HepG2 (cell line): ENCODE measurements around the gene FAM118B. TPM values are rescaled to one million over a fixed set of nuclear protein-coding genes. Genes with fewer than 3 reads are reported as not detected.

Experiments used
- ARNT2 ChIP-seq: sonication (generic); formaldehyde crosslinking; IDR thresholded peaks from 2 replicates; pipeline ENCODE4 v1.8.0; 2022; ENCODE audit warnings: mild to moderate bottlenecking, low read depth, missing genetic modification reagents, moderate library complexity
- ATF7-NPFF ChIP-seq: sonication (generic); formaldehyde crosslinking; IDR thresholded peaks from 2 replicates; pipeline ENCODE4 v1.8.1; 2023; ENCODE audit warnings: mild to moderate bottlenecking, low read depth, missing genetic modification reagents, moderate library complexity
- FLYWCH1 ChIP-seq: sonication (generic); formaldehyde crosslinking; IDR thresholded peaks from 2 replicates; pipeline ENCODE4 v1.8.1; 2023; ENCODE audit warnings: mild to moderate bottlenecking, missing genetic modification reagents
- HMGXB4 ChIP-seq, 2 experiments: sonication (generic) in 1 of 2; formaldehyde crosslinking in 1 of 2; IDR thresholded peaks; 2 replicates each; pipeline versions ENCODE4 v1.4.0 to v1.6.1; 2018 to 2020; ENCODE audit warnings: missing genetic modification reagents in 2 of 2, borderline replicate concordance in 1 of 2, low read depth in 1 of 2, mild to moderate bottlenecking in 1 of 2, missing biosample characterization in 1 of 2
- MAZ ChIP-seq, 2 experiments: sonication (generic) in 1 of 2; formaldehyde crosslinking in 1 of 2; IDR thresholded peaks; 2 replicates each; pipeline versions ENCODE4 v1.5.0 to v1.6.1; 2012 to 2020; ENCODE audit warnings: low read depth in 2 of 2, mild to moderate bottlenecking in 2 of 2, borderline replicate concordance in 1 of 2, improper control_type of control experiment in 1 of 2, low read length in 1 of 2, missing genetic modification reagents in 1 of 2, moderate library complexity in 1 of 2
- NONO ChIP-seq, 2 experiments: fragments of 450-650 bp in 1 of 2; sonication (generic) in 1 of 2; formaldehyde crosslinking in 1 of 2; IDR thresholded peaks in 1 of 2; conservative IDR thresholded peaks in 1 of 2; 2 replicates each; pipeline versions ENCODE4 v1.6.1 to v1.8.0; 2017 to 2022; ENCODE audit warnings: mild to moderate bottlenecking in 1 of 2, missing genetic modification reagents in 1 of 2, moderate library complexity in 1 of 2
- PHF8 ChIP-seq: sonication (generic); formaldehyde crosslinking; IDR thresholded peaks from 2 replicates; pipeline ENCODE4 v1.5.0; 2020; ENCODE audit warnings: missing genetic modification reagents
- ZNF296 ChIP-seq: sonication (generic); formaldehyde crosslinking; conservative IDR thresholded peaks from 2 replicates; pipeline ENCODE4 v1.5.0; 2020; ENCODE audit warnings: mild to moderate bottlenecking, missing genetic modification reagents
- ZNF513 ChIP-seq: sonication (generic); formaldehyde crosslinking; conservative IDR thresholded peaks from 2 replicates; pipeline ENCODE4 v1.5.0; 2020; ENCODE audit warnings: missing genetic modification reagents
- polyA plus RNA-seq, 8 experiments: library from polyadenylated mRNA; depleted of rRNA in 3 of 8; stranded (reverse) in 7 of 8; unstranded in 1 of 8; fragments of >200 nt; fragmentation: Illumina TruSeq in 4 of 8; extraction: Trizol in 4 of 8; gene quantifications; 2 replicates each; pipeline versions ENCODE4 v1.2.1 to v1.2.3, GENCODE V29; 2011 to 2016; ENCODE audit warnings: low read depth in 4 of 8, missing spikeins in 1 of 8, mixed read lengths in 1 of 8; ENCODE audit not compliant: insufficient read depth in 1 of 8
- total RNA-seq, 5 experiments: library from RNA; depleted of rRNA; stranded (reverse); fragments of >200 nt; fragmentation: Illumina TruSeq; extraction: Trizol; gene quantifications; 2 replicates each; pipeline ENCODE4 v1.2.3, GENCODE V29; 2016; ENCODE audit warnings: low read depth in 1 of 5
- TF ChIP-seq, protein P1 (sequence below): sonication (generic); formaldehyde crosslinking; IDR thresholded peaks from 2 replicates; pipeline ENCODE4 v1.8.0; 2022; ENCODE audit warnings: mild to moderate bottlenecking, missing genetic modification reagents, moderate library complexity
- TF ChIP-seq, protein P2 (sequence below): sonication (generic); formaldehyde crosslinking; IDR thresholded peaks from 2 replicates; pipeline ENCODE4 v1.9.0; 2021; ENCODE audit warnings: missing genetic modification reagents, mild to moderate bottlenecking, borderline replicate concordance
- TF ChIP-seq, protein P3 (sequence below): sonication (generic); formaldehyde crosslinking; IDR thresholded peaks from 2 replicates; pipeline ENCODE4 v1.4.0; 2020; ENCODE audit warnings: mild to moderate bottlenecking, low read depth, missing genetic modification reagents

The FAM118B gene
- total and polyA plus RNA-seq, 2 of the 13 experiments (the other 11 are each of a cell fraction or from before 2014, with no cell fraction given) = 10.2 to 25.7 TPM

DNA sequence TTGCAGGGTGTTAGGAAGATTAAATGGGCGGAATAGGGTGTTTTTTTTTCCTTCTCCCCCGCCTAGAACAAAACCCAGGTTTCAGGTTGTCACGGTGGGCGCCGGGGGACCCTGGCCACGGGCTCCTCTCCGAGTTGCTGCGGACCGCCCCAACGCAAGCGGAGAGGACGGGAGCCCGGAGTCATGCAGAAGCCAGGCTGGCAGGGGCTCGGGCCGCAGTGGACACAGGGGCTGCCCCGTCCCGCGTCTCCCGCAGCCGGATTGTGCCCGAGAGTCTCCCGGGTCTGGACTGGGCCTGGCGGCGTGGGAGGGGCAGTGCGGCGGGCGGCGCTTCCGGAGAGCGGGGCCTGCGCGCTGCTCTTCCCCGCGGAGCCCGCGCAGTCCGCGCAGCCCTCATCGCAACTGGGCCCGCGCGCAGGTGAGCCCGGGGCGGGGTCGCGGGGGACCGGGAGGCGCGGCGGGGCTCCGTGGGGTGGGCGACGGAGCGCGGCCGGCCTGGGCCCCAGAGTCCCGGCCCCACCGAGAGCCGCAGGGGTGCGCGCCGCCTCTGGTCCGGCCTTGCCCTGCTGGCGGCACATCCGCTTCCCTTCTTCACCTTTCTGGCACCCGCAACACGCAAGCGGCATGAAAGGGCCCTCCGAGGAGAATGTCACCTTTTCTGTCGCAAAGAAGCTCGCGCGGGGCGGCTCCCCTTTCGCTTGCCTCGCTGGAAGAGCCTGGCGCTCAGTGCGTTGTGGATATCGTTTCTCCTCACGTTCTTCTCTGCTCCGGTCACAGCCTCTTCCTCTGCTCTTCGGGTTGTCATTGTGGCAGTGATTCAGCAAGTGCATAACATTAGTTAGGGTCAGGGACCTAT lies 71.4 kb downstream of the FAM118B start, which contains the start of gene TIRAP (continued):
- peak in 1 of 2 experiments; percentile 53; a peak in 2 of 4 replicates for TF ChIP-seq HMGXB4 (CRISPR knock-in tag; IDR thresholded peaks at IDR 0.05; ENCODE audit: borderline replicate concordance in 1 of 2, low read depth in 1 of 2)
- no peak; the same call in 1 of the 2 replicates for TF ChIP-seq MAZ (IDR thresholded peaks at IDR 0.05; ENCODE audit: borderline replicate concordance, low read depth, low read length)
- peak; percentile 74; the same call in 1 of the 2 replicates for TF ChIP-seq MAZ (CRISPR knock-in tag; IDR thresholded peaks at IDR 0.05; ENCODE audit: low read depth)
- TF ChIP-seq NONO (IDR thresholded peaks at IDR 0.05) = no peak
- peak; percentile 66; the same call in 1 of the 2 replicates for TF ChIP-seq NONO (CRISPR knock-in tag; conservative IDR thresholded peaks at IDR 0.05)
- TF ChIP-seq PHF8 (CRISPR knock-in tag) = peak; percentile 95
- no peak for TF ChIP-seq ZNF513 (CRISPR knock-in tag)
- TF ChIP-seq, protein P1, sequence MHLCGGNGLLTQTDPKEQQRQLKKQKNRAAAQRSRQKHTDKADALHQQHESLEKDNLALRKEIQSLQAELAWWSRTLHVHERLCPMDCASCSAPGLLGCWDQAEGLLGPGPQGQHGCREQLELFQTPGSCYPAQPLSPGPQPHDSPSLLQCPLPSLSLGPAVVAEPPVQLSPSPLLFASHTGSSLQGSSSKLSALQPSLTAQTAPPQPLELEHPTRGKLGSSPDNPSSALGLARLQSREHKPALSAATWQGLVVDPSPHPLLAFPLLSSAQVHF = 0 out of 2 replicates have a peak, but pooled peaks have one; percentile 63
- TF ChIP-seq ATF7-NPFF (CRISPR knock-in tag) = peak; percentile 89
- 0 out of 2 replicates have a peak, but pooled peaks have one; percentile 76 for TF ChIP-seq ZNF296 (CRISPR knock-in tag)
- TF ChIP-seq, protein P2, sequence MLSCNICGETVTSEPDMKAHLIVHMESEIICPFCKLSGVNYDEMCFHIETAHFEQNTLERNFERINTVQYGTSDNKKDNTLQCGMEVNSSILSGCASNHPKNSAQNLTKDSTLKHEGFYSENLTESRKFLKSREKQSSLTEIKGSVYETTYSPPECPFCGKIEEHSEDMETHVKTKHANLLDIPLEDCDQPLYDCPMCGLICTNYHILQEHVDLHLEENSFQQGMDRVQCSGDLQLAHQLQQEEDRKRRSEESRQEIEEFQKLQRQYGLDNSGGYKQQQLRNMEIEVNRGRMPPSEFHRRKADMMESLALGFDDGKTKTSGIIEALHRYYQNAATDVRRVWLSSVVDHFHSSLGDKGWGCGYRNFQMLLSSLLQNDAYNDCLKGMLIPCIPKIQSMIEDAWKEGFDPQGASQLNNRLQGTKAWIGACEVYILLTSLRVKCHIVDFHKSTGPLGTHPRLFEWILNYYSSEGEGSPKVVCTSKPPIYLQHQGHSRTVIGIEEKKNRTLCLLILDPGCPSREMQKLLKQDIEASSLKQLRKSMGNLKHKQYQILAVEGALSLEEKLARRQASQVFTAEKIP (CRISPR knock-in tag) = 0 out of 2 replicates have a peak, but pooled peaks have one; percentile 54
- TF ChIP-seq ARNT2 (CRISPR knock-in tag) = peak; percentile 81
- peak; percentile 74; the same call in 1 of the 2 replicates for TF ChIP-seq FLYWCH1 (CRISPR knock-in tag)
- TF ChIP-seq, protein P3, sequence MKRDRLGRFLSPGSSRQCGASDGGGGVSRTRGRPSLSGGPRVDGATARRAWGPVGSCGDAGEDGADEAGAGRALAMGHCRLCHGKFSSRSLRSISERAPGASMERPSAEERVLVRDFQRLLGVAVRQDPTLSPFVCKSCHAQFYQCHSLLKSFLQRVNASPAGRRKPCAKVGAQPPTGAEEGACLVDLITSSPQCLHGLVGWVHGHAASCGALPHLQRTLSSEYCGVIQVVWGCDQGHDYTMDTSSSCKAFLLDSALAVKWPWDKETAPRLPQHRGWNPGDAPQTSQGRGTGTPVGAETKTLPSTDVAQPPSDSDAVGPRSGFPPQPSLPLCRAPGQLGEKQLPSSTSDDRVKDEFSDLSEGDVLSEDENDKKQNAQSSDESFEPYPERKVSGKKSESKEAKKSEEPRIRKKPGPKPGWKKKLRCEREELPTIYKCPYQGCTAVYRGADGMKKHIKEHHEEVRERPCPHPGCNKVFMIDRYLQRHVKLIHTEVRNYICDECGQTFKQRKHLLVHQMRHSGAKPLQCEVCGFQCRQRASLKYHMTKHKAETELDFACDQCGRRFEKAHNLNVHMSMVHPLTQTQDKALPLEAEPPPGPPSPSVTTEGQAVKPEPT (CRISPR knock-in tag) = 0 out of 2 replicates have a peak, but pooled peaks have one; percentile 21
